Stimulated activated CD4-positive, alpha-beta T cell treated with anti-CD3 and anti-CD28 coated beads, Interleukin-4, amount 100 ng/mL, for 24 hours (primary cell): ENCODE data around the gene DECR2.
A peak's percentile ranks its signal among the peaks of the same experiment; 100 is the strongest.
"Not testable (repeated sequence)": the region's sequence is repeated elsewhere in the genome, so short reads cannot be mapped to it uniquely, and the experiment has no call there.

Experiments used
- DNase-seq: peaks from one replicate; pipeline ENCODE4 v3.0.0-alpha.2; 2020

DECR2 gene

GRCh38 chr16:367333-367903, 34.3 kb upstream of the DECR2 start:
- no peak for DNase-seq

GRCh38 chr16:368388-369158, 33.1 kb upstream of the DECR2 start:
- DNase-seq, result no peak

- no peak for DNase-seq
Measured at GRCh38 chr16:369275-369865, 32.3 kb upstream of the DECR2 start.

- no peak for DNase-seq
Measured at GRCh38 chr16:369866-370436, 31.7 kb upstream of the DECR2 start.

GRCh38 chr16:370443-370842, 31.2 kb upstream of the DECR2 start, which contains the start of gene MRPL28:
Gene MRPL28 (minus strand): TSS chr16:370538. CDS start chr16:370218, 320 bp downstream.
- peak; percentile 95 for DNase-seq

GRCh38 chr16:370979-371514, 30.6 kb upstream of the DECR2 start:
- no peak for DNase-seq

GRCh38 chr16:371515-372301, 30.0 kb upstream of the DECR2 start:
- no peak for DNase-seq

GRCh38 chr16:372302-372983, 29.2 kb upstream of the DECR2 start:
- no peak for DNase-seq

- DNase-seq, result no peak
Measured at GRCh38 chr16:373020-373598, 28.6 kb upstream of the DECR2 start.

- DNase-seq, result no peak
Measured at GRCh38 chr16:373848-374615, 27.7 kb upstream of the DECR2 start.

- no peak for DNase-seq
Measured at GRCh38 chr16:374616-374926, 27.1 kb upstream of the DECR2 start.

- DNase-seq, result no peak
Measured at GRCh38 chr16:375212-375611, 26.5 kb upstream of the DECR2 start.

GRCh38 chr16:375927-376816, 25.5 kb upstream of the DECR2 start:
- no peak for DNase-seq

- DNase-seq, result no peak
Measured at GRCh38 chr16:376817-377418, 24.8 kb upstream of the DECR2 start.

GRCh38 chr16:377419-377951, 24.2 kb upstream of the DECR2 start:
- no peak for DNase-seq

- DNase-seq, result not testable (repeated sequence)
Measured at GRCh38 chr16:378113-378820, 23.4 kb upstream of the DECR2 start.

- no peak for DNase-seq
Measured at GRCh38 chr16:378821-379182, 22.9 kb upstream of the DECR2 start.

- no peak for DNase-seq
Measured at GRCh38 chr16:379183-379960, 22.3 kb upstream of the DECR2 start.
